ENCODE data around the gene SOX18.
A peak's percentile ranks its signal among the peaks of the same experiment; 100 is the strongest.

The SOX18 gene

GRCh38 chr20:64049878-64050260, 430 bp upstream of the SOX18 start:
- no peak overlapping the region for H3K27ac ChIP-seq
- TF ChIP-seq ZFX (IDR thresholded peaks at IDR 0.05; ENCODE audit: borderline replicate concordance) = no peak
- TF ChIP-seq, protein P1, sequence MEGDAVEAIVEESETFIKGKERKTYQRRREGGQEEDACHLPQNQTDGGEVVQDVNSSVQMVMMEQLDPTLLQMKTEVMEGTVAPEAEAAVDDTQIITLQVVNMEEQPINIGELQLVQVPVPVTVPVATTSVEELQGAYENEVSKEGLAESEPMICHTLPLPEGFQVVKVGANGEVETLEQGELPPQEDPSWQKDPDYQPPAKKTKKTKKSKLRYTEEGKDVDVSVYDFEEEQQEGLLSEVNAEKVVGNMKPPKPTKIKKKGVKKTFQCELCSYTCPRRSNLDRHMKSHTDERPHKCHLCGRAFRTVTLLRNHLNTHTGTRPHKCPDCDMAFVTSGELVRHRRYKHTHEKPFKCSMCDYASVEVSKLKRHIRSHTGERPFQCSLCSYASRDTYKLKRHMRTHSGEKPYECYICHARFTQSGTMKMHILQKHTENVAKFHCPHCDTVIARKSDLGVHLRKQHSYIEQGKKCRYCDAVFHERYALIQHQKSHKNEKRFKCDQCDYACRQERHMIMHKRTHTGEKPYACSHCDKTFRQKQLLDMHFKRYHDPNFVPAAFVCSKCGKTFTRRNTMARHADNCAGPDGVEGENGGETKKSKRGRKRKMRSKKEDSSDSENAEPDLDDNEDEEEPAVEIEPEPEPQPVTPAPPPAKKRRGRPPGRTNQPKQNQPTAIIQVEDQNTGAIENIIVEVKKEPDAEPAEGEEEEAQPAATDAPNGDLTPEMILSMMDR (IDR thresholded peaks at IDR 0.05) = no peak

GRCh38 chr20:64048402-64049044, 916 bp downstream of the SOX18 start:
- no peak overlapping the region for H3K27ac ChIP-seq
- no peak for TF ChIP-seq ZFX (IDR thresholded peaks at IDR 0.05; ENCODE audit: borderline replicate concordance)
- TF ChIP-seq, protein P1 (IDR thresholded peaks at IDR 0.05) = no peak

- TF ChIP-seq, protein P1 (IDR thresholded peaks at IDR 0.05) = no peak
- no peak for TF ChIP-seq ZFX (IDR thresholded peaks at IDR 0.05; ENCODE audit: borderline replicate concordance)
- no peak overlapping the region for H3K27ac ChIP-seq
Observed at GRCh38 chr20:64047968-64048401, 1.5 kb downstream of the SOX18 start.

DNA sequence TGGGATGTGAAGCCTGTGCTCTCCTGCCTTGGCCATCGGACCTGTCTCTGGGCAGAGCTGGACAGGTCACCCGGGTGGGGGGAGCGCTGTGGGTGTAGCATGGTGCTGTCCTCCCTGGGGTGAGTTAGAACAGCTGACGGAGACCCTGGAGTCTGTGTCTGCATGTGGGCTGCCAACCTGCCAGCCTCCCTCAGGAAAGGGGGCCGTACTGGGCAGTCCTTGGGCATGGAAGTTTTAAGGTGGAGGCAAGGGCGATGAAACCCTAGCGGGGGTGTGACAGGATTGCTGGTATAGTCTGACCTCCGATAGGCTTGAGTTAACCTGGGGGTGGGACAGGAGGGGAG, 2.4 kb downstream of the SOX18 start:
- H3K27ac ChIP-seq = no peak overlapping the region
- TF ChIP-seq, protein P1 (IDR thresholded peaks at IDR 0.05) = no peak
- no peak for TF ChIP-seq ZFX (IDR thresholded peaks at IDR 0.05; ENCODE audit: borderline replicate concordance)

- H3K27ac ChIP-seq = peak overlapping the region; percentile 72
- TF ChIP-seq ZFX (IDR thresholded peaks at IDR 0.05; ENCODE audit: borderline replicate concordance) = no peak
- TF ChIP-seq, protein P1 (IDR thresholded peaks at IDR 0.05) = no peak
Observed at GRCh38 chr20:64045346-64046011, 4.0 kb downstream of the SOX18 start.

DNA sequence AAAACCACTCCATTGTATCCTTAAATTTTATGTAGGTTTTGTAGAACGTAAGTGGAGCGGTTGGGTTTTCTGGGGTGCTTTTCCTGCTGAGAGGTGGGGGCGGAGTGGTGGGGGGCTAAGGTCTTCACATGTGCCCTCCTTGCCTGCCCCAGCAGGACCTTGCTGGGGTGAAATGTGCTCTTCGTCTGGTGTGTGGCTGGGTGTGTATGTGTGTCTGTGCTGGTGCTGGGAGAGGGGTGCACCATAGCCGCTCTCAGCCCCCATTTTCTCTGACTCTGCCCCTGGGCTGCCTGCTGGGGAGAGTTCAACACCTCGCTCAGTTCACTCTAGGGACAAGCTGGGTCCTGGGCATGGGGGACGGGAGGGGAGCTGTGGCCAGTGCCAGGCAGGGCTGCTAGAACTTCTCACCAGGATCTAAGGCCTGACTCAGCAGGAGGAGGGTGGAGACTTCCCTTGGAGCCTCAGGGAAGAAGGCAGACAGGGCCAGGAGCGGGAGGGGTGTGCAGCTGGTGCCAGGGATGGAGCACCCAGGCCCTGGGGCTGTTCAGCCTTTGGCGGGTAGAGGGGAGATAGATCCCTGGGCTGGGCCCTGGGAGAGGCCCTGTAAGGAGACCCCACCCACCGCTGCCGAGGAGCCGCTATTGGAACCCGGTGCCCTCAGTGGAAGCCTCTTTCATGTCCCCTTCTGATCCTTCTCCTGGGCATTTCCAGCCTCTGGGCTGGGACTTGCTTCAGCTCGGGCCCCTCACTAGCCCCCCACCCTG, 4.8 kb downstream of the SOX18 start:
- H3K27ac ChIP-seq = peak overlapping the region; percentile 72
- no peak for TF ChIP-seq ZFX (IDR thresholded peaks at IDR 0.05; ENCODE audit: borderline replicate concordance)
- TF ChIP-seq, protein P1 (IDR thresholded peaks at IDR 0.05) = no peak

- no peak for TF ChIP-seq ZFX (IDR thresholded peaks at IDR 0.05; ENCODE audit: borderline replicate concordance)
- TF ChIP-seq, protein P1 (IDR thresholded peaks at IDR 0.05) = no peak
- peak overlapping the region; percentile 72 for H3K27ac ChIP-seq
Observed at GRCh38 chr20:64043768-64044167, 5.7 kb downstream of the SOX18 start.

Measured in 22Rv1 (cell line).